SJCRH30 (cell line): ENCODE measurements around the gene ZNF605. TPM values are rescaled to one million over a fixed set of nuclear protein-coding genes. Genes with fewer than 3 reads are reported as not detected.
"Not testable (repeated sequence)": the region's sequence is repeated elsewhere in the genome, so short reads cannot be mapped to it uniquely, and the experiment has no call there.

Experiments used
- DNase-seq, 2 experiments: peaks; one replicate each; pipeline ENCODE4 v3.0.0-alpha.2; 2015 to 2020
- H3K27ac ChIP-seq: fragments of 250-450 bp; sonication (Bioruptor Pico); 2 replicates; pipeline ENCODE4 v1.5.1; 2020; ENCODE audit warnings: mild to moderate bottlenecking, moderate library complexity
- H3K27me3 ChIP-seq: fragments of 250-450 bp; sonication (Bioruptor Pico); 2 replicates; pipeline ENCODE4 v1.5.1; 2020; ENCODE audit warnings: mild to moderate bottlenecking, moderate library complexity
- H3K36me3 ChIP-seq: fragments of 250-450 bp; sonication (Bioruptor Pico); 2 replicates; pipeline ENCODE4 v1.5.1; 2020; ENCODE audit warnings: mild to moderate bottlenecking, moderate library complexity
- H3K4me1 ChIP-seq: fragments of 250-450 bp; sonication (Bioruptor Pico); 2 replicates; pipeline ENCODE4 v1.5.1; 2020; ENCODE audit warnings: mild to moderate bottlenecking, moderate library complexity
- H3K4me3 ChIP-seq: fragments of 250-450 bp; sonication (Bioruptor Pico); 2 replicates; pipeline ENCODE4 v1.5.1; 2020; ENCODE audit warnings: mild to moderate bottlenecking, moderate library complexity
- H3K9me3 ChIP-seq: fragments of 250-450 bp; sonication (Bioruptor Pico); replicated peaks from 2 replicates; pipeline ENCODE4 v1.5.1; 2020; ENCODE audit warnings: mild to moderate bottlenecking, moderate library complexity
- total RNA-seq: library from RNA; depleted of rRNA; stranded (reverse); fragments of >200 nt; shearing (Covaris generic); gene quantifications from 2 replicates; pipeline ENCODE4 v1.2.3, GENCODE V29; 2014; rRNA removed

Gene ZNF605
- 5.7 and 7.6 TPM in 2 replicates for total RNA-seq

GRCh38 chr12:132956011-132956788 lies at the start of gene ZNF605:
ZNF605 (minus strand) TSS chr12:132956306; CDS start chr12:132945635, 10,671 bp downstream.
- Histone ChIP-seq H3K4me1 (no peaks in the 10 kb centered on the region), H3K27ac (peak within 1 kb of the TSS; percentile 87), H3K9me3 (peaks cover 11% of the 10 kb centered on the region), H3K4me3 (peak within 1 kb of the TSS; percentile 94), H3K36me3 (no peaks in the 10 kb centered on the region), H3K27me3 (no peaks in the 10 kb centered on the region)
- DNase-seq: peak; percentile 90

DNA sequence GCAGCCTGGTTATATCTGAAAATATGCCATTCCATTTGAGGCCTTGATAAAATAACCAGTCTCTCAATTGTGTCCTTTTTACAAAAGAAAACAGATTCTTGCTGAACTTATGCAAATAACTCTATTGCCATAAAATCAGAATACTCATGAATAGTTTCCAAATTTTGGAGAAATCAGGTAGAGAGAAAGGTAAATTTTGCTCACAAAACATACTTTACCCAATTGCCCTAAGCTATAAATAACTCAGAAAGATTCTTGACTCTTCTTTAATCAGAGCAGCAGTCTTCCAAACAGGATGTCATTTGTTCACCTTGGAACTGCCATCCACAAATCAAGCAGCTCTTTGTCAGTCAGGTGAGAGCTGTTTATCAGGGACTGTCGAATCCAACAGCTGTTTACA lies 42.6 kb upstream of the ZNF605 start:
- Histone ChIP-seq H3K4me1 (no peaks in the 10 kb centered on the region), H3K9me3 (0 out of 2 replicates have a peak, but pooled peaks cover 3% of the 10 kb centered on the region), H3K27ac (no peak overlapping the region), H3K4me3 (no peak overlapping the region), H3K36me3 (no peaks in the 10 kb centered on the region), H3K27me3 (no peaks in the 10 kb centered on the region)
- DNase-seq: no peak

DNA sequence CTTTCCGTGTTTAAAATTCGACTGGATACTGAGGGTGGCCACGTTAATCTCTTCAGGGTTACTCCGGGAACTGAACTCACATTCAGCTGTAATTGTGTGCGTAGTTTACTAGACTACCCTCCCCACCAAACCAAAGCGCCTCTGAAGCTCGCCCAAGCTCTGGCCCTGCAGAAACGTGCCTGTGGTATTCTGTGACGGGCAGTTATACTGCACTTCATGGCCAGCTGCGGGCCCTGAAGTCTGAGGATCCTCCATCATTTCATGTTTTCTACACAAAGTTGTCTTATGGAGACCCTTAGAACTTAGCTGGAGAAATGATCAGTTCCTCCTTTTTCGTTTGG lies 30.7 kb upstream of the ZNF605 start:
- Histone ChIP-seq H3K4me3 (peak overlapping the region; percentile 72), H3K9me3 (0 out of 2 replicates have a peak, but pooled peaks cover 8% of the 10 kb centered on the region), H3K27ac (no peak overlapping the region; the same call in 1 of the 2 replicates), H3K36me3 (peaks cover 26% of the 10 kb centered on the region), H3K4me1 (no peaks in the 10 kb centered on the region), H3K27me3 (no peaks in the 10 kb centered on the region)
- DNase-seq: no peak

DNA sequence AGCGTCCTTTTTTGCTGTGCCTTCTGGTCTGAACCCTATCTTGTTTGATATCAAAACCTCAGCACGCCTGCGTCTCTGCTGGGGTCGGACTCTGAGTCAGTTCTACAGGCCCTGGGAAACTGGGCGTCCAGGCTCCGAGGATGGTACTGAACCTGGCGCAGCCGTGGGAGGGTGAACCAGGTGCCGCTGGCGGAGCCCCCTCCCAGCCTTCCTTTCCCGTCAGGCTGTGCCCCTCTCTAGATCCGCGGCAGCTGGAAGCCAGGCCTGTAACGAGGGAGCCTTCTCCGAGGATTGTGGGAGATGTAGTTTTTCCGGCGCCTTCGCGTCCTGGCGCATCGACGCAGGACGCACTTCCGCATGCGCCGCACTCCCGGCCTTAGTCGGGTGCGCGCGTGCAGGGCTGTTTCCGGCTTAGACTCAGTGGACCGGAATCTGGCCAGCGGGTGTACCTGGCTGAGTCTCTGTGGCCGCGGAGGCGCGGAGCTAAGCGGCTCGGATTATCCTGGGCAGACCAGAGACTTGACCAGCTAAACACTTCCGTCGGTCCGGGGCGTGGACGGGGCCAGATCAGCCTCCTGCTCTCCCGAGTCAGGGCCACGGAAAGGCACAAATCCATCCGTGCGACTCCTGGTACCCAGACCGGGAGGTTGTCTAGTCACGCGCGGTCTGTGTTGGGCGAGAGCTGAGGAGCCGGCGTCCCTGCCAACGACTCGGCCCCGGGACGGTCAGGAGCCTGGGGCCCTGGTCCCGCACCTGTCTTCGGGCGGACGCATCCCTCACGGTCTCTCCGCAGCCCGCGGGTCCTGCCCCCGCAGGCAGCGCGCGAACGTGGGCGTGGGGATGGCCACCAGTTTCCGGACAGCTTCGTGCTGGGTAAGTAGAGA lies 30.1 kb upstream of the ZNF605 start, which contains the start of gene ZNF26:
Gene ZNF26 (plus strand): TSS at position 367 of the 884 bp plus-strand sequence. CDS start 474 bp downstream, at position 841.
- peak; percentile 91 to 94 for DNase-seq
- Histone ChIP-seq H3K36me3 (peaks cover 26% of the 10 kb centered on the region), H3K9me3 (0 out of 2 replicates have a peak, but pooled peaks cover 8% of the 10 kb centered on the region), H3K27ac (peak within 1 kb of the TSS; percentile 49), H3K27me3 (no peaks in the 10 kb centered on the region), H3K4me1 (no peaks in the 10 kb centered on the region), H3K4me3 (peak within 1 kb of the TSS; percentile 72)

DNA sequence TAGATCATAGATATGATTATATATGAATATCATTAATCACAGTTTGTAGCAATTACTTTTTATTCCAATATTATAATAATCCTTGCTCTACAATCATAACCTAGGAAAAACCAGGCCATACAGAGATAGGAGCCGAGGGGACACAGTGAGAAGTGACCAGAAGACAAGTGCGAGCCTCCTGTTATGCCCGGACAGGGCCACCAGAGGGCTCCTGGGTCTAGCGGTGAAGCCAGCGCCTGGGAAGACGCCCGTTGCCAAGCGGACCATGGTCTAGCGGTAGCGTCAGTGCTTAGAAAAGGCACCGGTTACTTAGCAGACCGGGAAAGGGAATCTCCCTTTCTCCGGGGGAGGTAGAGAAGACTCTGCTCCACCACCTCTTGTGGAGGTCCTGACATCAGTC lies 20.8 kb upstream of the ZNF605 start:
- H3K4me3 ChIP-seq, H3K4me1 ChIP-seq, H3K9me3 ChIP-seq, H3K27me3 ChIP-seq, DNase-seq, H3K36me3 ChIP-seq, H3K27ac ChIP-seq: not testable (repeated sequence)

DNA sequence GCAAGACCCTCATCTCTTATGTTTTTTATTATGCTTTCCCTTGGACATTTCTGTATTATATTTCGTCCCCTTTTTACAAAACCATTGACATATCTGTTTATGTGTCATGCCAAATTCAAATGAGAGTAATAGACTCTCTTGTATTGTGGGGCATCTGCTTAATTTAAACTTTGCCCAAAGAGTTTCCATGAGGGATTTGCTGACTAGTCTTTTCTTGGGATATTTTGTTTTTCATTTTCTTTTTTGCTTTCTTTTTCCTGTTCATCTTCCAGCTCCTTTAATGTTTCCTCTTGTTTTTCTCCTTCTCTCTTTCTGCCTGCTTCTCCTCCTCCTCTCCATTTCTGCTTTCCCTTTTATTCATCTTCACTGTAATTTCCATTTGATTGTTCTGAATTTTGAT lies 16.3 kb upstream of the ZNF605 start:
- H3K36me3 ChIP-seq: no peaks in the 10 kb centered on the region
- H3K4me3 ChIP-seq: no peak overlapping the region
- DNase-seq: no peak
- H3K27me3 ChIP-seq: no peaks in the 10 kb centered on the region
- no peaks in the 10 kb centered on the region for H3K4me1 ChIP-seq
- no peaks in the 10 kb centered on the region for H3K9me3 ChIP-seq
- no peak overlapping the region for H3K27ac ChIP-seq

- Histone ChIP-seq H3K4me1 (no peaks in the 10 kb centered on the region), H3K36me3 (no peaks in the 10 kb centered on the region), H3K9me3 (0 out of 2 replicates have a peak, but pooled peaks cover 3% of the 10 kb centered on the region), H3K27me3 (no peaks in the 10 kb centered on the region), H3K27ac (no peak overlapping the region), H3K4me3 (no peak overlapping the region)
- DNase-seq: no peak
Measured at GRCh38 chr12:132967736-132968135, 11.6 kb upstream of the ZNF605 start.

DNA sequence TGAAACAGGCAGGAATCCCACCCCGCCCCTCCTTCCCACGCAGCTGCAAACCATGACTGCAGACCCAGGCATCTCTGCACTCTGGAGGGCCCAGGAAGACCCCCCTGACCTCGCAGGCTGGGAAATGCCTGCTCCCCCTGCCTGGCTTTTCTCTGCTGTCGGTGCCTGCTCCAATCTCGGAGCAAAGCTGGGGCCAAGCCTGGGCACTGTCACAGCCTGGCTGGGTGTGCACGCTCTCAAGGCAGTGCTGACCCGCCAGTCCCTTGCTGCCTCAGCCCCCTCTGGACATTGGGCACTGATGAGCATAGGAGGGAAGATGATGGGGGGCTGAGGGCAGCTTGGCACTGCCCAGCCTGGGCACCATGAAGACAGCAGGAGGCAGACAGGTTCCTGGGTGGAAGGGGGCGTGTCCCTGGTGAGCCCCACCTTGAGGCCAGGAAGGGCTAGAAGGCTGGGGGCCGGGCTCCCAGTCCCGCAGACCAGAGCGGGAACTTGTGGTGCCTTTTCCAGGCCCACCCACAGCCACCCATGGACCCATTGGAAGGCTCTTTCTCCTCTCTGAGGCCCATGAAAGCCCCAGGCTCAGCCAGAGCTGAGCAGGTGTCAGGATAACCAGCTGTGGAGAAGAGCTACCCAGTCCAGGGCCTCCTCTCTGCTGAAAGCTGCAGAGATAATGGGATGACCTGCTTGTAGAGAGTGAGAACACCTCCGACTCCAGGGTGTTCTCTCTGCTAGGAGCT lies 10.7 kb upstream of the ZNF605 start:
- 0 out of 2 replicates have a peak, but pooled peaks cover 3% of the 10 kb centered on the region for H3K9me3 ChIP-seq
- no peaks in the 10 kb centered on the region for H3K4me1 ChIP-seq
- H3K27ac ChIP-seq: no peak overlapping the region
- DNase-seq: no peak
- H3K4me3 ChIP-seq: no peak overlapping the region
- H3K36me3 ChIP-seq: no peaks in the 10 kb centered on the region
- H3K27me3 ChIP-seq: no peaks in the 10 kb centered on the region

- H3K4me1 ChIP-seq: no peaks in the 10 kb centered on the region
- 0 out of 2 replicates have a peak, but pooled peaks cover 3% of the 10 kb centered on the region for H3K9me3 ChIP-seq
- no peaks in the 10 kb centered on the region for H3K27me3 ChIP-seq
- no peak overlapping the region for H3K27ac ChIP-seq
- no peaks in the 10 kb centered on the region for H3K36me3 ChIP-seq
- DNase-seq: no peak
- no peak overlapping the region for H3K4me3 ChIP-seq
Measured at GRCh38 chr12:132965796-132966195, 9.7 kb upstream of the ZNF605 start.

DNA sequence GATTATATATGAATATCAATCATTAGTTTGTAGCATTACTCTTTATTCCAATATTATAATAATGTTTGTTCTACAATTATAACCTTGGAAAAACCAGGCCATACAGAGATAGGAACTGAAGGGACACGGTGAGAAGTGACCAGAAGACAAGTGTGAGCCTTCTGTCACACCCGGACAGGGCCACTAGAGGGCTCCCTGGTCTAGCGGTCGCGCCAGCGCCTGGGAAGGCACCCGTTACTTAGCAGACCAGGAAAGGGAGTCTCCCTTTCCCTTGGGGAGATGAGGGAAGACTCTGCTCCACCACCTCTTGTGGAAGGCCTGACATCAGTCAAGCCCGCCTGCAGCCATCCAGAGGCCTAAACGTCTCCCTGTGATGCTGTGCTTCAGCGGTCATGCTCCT lies 7.8 kb upstream of the ZNF605 start:
- H3K4me3 ChIP-seq, H3K36me3 ChIP-seq, H3K27me3 ChIP-seq, H3K9me3 ChIP-seq, H3K4me1 ChIP-seq, DNase-seq, H3K27ac ChIP-seq: not testable (repeated sequence)

DNA sequence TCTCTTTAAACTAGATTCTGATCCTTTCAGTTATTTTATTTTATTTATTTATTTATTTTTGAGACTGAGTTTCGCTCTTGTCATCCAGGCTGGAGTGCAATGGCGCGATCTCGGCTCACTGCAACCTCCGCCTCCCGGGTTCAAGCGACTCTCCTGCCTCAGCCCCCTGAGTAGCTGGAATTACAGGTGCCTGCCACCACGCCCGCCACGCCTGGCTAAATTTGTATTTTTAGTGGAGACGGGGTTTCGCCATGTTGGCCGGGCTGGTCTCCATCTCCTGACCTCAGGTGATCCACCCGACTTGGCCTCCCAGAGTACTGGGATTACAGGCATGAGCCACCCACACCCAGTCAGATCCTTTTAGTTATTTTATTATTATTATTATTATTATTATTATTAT lies 5.7 kb upstream of the ZNF605 start:
- not testable (repeated sequence) for H3K27me3 ChIP-seq, H3K27ac ChIP-seq, DNase-seq, H3K36me3 ChIP-seq, H3K4me1 ChIP-seq, H3K4me3 ChIP-seq, H3K9me3 ChIP-seq

DNA sequence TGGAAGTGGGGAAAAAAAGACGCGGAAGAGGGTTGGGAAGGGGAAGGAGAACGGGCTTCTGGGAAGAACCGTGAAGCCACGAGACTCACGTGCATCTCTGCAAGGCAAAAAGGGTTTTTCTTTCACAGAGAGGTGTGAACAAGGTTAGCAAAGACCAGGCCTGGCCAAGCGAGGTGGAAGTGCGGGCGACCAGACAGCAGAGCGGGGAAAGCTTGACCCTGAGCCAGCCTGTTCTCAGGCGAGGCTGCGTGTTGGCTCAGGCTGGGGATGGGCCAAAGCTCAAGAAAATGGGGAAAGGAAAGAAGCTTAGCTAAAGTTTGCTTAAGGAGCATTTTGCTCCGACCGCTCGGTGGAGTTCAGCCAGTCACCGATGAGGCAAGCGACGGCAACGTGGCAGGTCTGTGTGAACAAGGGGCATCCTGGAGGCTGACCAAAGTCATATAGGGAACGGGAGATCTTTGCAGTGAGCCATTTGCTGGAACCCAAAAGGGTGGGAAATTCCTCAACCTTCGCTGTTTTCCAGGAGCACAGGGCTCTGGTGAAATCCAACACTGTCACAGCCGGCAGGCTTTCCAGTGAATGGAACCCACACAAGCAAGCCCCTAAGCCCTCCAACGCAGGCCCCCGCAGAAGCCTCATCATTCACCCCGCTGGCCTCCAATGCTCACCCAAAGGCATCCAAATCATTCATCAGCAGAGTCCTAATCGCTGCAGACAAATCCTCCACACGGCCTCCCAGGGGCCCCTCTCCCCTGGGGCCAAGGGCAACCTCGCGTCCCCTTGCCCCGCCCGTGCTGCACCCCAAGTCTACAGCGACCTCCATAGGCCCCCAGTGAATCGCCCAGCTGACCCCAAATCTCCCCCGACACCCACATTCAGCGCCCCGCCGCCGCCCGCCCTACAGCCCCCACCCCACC lies 754 bp downstream of the ZNF605 start:
- peak overlapping the region; percentile 87 for H3K27ac ChIP-seq
- H3K4me1 ChIP-seq: no peaks in the 10 kb centered on the region
- H3K4me3 ChIP-seq: peak overlapping the region; percentile 94
- no peaks in the 10 kb centered on the region; the same call in 1 of the 2 replicates for H3K36me3 ChIP-seq
- peak; percentile 53 to 69 for DNase-seq
- H3K9me3 ChIP-seq: peaks cover 19% of the 10 kb centered on the region
- H3K27me3 ChIP-seq: no peaks in the 10 kb centered on the region

DNA sequence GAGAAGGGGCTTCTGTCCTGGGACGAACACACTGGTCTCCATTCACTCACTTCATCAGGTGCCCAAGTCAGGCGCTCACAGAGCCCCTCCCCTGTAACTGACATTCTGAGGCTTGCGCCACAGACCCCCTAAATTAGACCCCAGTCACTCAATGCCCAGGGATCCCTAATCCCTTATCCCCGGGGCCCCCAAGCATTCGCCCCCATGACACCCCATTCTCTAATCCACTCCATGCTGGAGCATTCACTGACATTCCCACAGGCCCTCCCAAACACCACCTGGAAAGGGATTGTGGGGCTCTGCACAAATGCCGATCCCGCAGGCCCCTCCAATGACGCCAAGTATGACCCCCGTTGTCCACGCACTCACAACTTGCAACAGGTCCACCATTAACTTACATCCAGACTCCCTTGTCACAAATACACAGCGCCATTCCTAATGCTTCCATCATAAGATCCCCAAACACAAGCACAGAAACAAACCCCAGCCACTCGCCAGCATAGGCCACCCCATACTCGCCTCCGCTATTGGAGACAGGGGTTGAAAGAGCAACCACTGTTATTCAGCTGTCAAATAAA lies 1.5 kb downstream of the ZNF605 start:
- Histone ChIP-seq H3K4me3 (peak overlapping the region; percentile 94), H3K4me1 (no peaks in the 10 kb centered on the region), H3K9me3 (peaks cover 19% of the 10 kb centered on the region), H3K36me3 (peaks cover 7% of the 10 kb centered on the region; the same call in 1 of the 2 replicates), H3K27ac (peak overlapping the region; percentile 87), H3K27me3 (no peaks in the 10 kb centered on the region)
- DNase-seq: peak; percentile 6 to 26
